Ammon's horn (tissue), 1 donor: ENCODE data around the gene MEX3A.
"Not testable (repeated sequence)": the region's sequence is repeated elsewhere in the genome, so short reads cannot be mapped to it uniquely, and the experiment has no call there.

ENCODE experiments used
- DNase-seq: peaks from one replicate; pipeline ENCODE4 v3.0.0-alpha.2; 2016; ENCODE audit warnings: low spot score

The MEX3A gene

GRCh38 chr1:156118177-156118868 is 36.1 kb upstream of the MEX3A start:
- DNase-seq = no peak

DNA sequence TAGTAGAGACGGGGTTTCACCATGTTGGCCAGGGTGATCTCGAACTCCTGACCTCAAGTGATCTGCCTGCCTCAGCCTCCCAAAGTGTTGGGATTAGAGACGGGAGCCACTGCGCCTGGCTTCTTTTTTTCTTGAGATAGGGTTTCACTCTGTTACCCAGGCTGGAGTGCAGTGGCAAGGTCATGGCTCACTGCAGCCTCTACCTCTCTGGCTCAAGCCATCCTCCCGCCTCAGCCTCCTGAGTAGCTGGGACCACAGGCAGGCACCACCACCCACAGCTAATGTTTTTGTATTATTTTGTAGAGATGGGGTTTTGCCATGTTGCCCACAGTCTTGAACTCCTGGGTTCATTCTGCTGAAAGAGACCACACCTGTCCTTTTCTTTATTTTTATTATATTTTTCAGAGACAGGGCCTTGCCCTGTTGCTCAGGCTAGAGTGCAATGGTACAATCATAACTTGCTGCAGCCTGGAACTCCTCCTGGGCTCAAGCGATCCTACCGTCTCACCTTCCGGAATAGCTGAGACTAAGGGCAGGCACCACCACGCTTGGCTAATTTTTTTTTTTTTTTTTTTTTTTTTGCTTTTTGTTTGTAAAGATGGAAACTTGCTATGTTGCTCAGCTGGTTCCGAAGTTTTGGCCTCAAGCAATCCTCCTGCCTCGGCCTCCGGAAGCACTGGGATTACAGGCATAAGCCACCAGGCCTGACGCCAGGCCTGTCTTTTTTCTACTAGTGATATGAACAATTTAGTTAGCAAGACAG is 35.3 kb upstream of the MEX3A start:
- no peak for DNase-seq

DNA sequence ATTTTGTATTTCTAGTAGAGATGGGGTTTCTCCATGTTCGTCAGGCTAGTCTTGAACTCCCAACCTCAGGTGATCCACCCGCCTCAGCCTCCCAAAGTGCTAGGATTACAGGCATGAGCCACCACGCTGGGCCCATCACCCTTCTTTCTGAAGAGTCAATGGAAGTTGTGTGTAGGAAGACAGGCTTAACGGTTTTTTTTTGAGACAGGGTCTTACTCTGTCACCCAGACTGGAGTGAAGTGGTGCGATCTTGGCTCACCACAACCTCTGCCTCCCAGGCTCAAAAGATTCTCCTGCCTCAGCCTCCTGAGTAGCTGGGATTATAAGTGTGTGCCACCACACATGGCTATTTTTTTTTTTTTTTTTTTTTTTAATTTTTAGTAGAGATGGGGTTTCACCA is 34.5 kb upstream of the MEX3A start:
- DNase-seq = not testable (repeated sequence)

- DNase-seq = peak; percentile 51
Observed at GRCh38 chr1:156115514-156116374, 33.5 kb upstream of the MEX3A start.

DNA sequence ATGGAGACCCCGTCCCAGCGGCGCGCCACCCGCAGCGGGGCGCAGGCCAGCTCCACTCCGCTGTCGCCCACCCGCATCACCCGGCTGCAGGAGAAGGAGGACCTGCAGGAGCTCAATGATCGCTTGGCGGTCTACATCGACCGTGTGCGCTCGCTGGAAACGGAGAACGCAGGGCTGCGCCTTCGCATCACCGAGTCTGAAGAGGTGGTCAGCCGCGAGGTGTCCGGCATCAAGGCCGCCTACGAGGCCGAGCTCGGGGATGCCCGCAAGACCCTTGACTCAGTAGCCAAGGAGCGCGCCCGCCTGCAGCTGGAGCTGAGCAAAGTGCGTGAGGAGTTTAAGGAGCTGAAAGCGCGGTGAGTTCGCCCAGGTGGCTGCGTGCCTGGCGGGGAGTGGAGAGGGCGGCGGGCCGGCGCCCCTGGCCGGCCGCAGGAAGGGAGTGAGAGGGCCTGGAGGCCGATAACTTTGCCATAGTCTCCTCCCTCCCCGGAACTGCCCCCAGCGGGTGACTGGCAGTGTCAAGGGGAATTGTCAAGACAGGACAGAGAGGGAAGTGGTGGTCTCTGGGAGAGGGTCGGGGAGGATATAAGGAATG is 32.8 kb upstream of the MEX3A start:
- peak; percentile 48 for DNase-seq

DNA sequence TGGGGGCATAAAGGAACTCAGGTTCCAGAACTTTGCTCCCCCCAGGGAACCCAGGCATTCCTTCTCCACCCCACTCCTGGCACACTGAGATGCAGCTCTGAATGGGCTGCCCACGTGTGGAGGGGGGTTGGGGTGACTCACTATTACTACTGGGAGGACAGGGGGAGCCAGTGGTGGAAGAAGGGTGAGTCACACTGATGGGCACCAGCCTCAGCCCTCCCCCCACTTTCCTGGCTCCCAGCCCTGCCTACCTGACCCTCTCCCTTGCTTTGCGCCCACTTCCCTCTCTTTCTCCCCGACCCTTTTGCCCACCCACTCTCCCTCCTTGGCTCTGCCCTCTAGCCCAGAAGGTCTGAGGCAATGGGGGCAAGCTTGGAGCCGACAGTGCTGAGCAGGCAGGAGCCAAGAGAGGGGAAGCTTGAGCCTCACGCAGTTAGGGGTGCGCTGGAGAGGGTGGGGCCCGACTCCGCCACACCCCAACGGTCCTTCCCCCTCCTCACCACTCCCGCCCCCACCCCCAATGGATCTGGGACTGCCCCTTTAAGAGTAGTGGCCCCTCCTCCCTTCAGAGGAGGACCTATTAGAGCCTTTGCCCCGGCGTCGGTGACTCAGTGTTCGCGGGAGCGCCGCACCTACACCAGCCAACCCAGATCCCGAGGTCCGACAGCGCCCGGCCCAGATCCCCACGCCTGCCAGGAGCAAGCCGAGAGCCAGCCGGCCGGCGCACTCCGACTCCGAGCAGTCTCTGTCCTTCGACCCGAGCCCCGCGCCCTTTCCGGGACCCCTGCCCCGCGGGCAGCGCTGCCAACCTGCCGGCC is 32.0 kb upstream of the MEX3A start, which contains the start of gene LMNA:
Gene LMNA, plus strand, starts transcription at position 611 of the 818 bp plus-strand sequence. CDS start 208 bp downstream, outside the sequence.
- DNase-seq = peak; percentile 89

- DNase-seq = no peak
Observed at GRCh38 chr1:156113282-156113950, 31.2 kb upstream of the MEX3A start.

DNA sequence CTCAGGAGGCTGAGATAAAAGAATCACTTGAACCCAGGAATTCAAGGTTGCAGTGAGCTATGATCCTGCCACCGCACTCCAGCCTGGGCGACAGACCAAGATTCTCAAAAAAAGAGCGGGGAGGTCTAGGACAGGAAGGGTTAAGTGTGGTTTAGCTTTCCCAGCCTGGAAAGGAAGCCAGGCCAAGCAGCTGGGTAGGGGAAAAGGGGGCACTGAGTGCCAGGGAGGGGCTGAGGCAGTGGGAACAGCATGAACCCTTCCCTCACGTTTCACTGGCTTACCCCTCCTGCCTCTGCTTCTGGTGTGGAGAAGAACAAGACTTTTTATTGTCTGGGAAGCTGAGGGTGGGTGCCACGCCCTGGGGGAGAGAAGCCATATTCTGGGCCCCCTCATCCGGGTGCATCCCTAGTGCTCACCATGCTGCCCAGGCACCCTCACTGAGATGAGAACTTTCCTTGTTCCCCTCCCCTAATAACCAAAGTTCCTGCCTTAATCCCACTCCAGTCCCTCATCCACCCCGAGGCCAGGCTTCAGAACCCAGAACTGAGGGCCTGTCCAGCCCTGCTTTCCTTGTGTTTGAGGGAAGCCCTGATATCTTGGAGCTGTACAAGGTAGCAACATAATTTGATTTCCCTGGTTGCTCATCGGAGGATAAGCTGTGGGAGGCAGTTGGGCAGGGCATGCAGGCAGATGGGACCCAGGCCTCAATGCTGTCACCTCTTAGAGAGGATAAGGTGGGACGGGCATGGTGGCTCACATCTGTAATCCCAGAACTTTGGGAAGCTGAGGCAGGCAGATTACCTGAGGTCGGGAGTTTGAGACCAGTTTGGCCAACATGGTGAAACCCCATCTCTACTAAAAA is 30.2 kb upstream of the MEX3A start:
- DNase-seq = peak; percentile 46

- no peak for DNase-seq
Observed at GRCh38 chr1:156111355-156111962, 29.2 kb upstream of the MEX3A start.

GRCh38 chr1:156110252-156110651 is 28.0 kb upstream of the MEX3A start:
- DNase-seq = no peak

GRCh38 chr1:156108664-156109241 is 26.5 kb upstream of the MEX3A start:
- no peak for DNase-seq

DNA sequence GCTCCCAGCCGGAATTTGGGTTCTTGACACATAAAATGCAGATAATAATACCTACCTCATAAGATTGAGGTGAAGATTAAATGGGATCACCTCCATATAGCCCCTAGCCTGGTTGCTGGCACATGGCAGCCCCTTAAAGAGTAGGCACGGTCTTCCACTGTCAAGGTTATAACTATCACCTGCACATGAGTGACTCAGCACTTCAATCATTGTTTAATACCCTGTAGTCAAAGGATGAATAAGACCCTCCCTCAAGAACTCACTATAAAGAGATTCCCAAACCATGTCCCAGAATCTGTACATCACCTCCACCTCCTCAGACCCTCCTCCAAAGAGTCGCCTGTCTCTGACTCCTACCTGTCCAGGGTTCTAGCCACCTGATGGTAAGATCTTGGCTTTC is 25.8 kb upstream of the MEX3A start:
- DNase-seq = no peak

DNA sequence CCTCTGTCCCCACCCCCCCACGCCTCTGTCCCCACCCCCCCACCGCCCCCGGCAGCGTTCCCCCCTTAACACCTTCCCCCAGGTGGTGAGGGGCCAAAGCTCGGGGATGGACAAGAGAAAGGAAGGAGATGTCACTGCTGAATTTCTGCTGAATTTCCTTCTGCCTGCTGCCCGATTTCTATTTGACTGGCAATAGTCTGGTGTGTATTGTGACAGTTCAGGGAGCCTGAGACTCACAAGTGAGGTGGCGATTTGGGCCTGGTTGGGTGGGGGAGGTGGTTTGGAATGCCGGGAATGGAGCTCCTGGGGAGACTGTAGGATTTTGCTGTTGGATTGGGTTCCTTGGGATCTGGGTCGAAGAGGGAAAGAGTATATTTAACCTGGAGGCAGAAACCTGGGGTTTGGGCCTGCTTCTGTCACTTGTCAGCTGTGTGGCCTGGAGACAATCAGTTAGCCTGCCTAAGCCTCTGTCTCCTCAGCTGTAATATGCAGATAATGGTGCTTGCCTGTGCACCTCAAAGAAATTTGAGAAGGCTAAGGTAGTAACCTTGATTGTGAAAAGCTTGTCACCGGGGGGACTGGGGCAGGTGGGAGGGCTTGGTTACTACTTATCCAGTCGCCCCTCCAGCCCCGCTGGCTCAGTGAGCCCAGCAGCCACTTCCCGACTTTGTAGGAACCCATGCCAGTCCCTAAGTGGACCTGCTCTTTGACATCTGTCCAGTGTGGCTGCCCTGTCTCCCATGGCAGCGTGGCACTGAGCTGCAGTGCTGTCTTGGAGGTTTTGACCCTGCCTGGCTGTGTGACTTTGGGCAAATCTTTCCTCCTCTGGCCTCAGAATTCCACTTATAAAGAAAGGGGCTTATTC is 24.6 kb upstream of the MEX3A start:
- DNase-seq = no peak

GRCh38 chr1:156104861-156105832 is 22.9 kb upstream of the MEX3A start:
- no peak for DNase-seq

- DNase-seq = peak; percentile 43
Observed at GRCh38 chr1:156104065-156104810, 22.0 kb upstream of the MEX3A start.

DNA sequence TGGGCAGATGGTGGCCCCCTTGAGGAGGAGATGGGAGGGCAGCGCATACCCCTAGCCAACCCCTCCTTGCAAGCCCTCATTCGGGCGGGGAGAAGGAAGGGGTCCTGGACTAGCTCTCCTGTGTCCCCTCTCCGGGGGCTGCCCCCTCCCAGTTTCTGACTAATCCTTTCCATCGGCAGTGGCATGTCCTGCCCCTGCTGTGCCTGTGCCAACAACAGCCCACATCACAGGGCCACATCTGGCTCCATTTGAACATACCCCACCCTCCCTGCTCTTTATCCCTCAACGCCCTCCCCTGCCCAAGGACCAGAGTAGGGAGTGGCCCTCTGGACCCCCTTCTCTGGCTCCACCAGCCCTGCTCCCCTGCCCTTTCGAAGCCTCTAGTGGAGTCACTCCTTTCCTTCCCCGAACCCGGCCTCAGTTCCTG is 21.3 kb upstream of the MEX3A start:
- no peak for DNase-seq
